ENCODE results near the gene ETFA. TPM values are rescaled to one million over a fixed set of nuclear protein-coding genes. Genes with fewer than 3 reads are reported as not detected.
A peak's percentile ranks its signal among the peaks of the same experiment; 100 is the strongest.

The ETFA gene
- polyA plus RNA-seq, 3 donors: 62.1 to 178 (median 166) TPM

DNA sequence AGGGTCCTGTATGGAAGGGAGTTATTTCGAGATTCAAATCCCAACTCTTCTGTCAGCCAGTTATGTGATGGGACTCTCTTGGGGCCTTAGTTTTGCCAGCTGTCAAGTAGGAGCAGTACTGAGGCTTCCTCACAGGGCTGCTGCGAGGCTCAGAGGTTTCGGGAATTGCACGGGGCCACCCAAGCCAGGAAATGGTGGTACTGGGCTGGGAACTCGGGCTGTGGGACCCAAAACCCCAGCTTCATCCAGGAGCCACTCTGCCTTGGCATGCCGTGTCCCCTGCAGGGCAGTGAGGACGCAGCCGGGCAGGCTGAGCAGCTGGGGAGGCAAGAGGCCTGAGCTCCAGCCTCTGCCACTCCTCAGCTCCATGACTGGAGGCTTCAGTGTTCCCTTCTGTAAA is 118.6 kb downstream of the ETFA start:
- Histone ChIP-seq H3K4me2 (replicated peaks; ENCODE audit: extremely low read depth, low read length, poor library complexity, severe bottlenecking) (no peak overlapping the region), H2AFZ (ENCODE audit: insufficient read depth, low read depth, low read length, poor library complexity, severe bottlenecking) (no peak overlapping the region), H3K9me3 (replicated peaks in 1 of 2; ENCODE audit: control insufficient read depth in 1 of 2, insufficient read depth in 1 of 2, low read length in 2 of 2) (peaks cover 0 to 5% of the 10 kb centered on the region in 2 donors), H4K20me1 (ENCODE audit: insufficient read depth, low read length) (no peaks in the 10 kb centered on the region), H3K27ac (ENCODE audit: low read depth in 1 of 2, low read length in 2 of 2) (no peak overlapping the region), H3K4me1 (ENCODE audit: control insufficient read depth in 1 of 2, insufficient read depth in 2 of 2, low read length in 2 of 2) (peaks cover 17% of the 10 kb centered on the region in 2 donors), H3K4me3 (replicated peaks in 1 of 3; ENCODE audit: low read depth in 2 of 3, low read length in 3 of 3) (no peak overlapping the region), H3K27me3 (ENCODE audit: control insufficient read depth in 2 of 2, insufficient read depth in 2 of 2, low read length in 2 of 2) (peaks cover 6 to 44% of the 10 kb centered on the region in 2 donors), H3K36me3 (replicated peaks in 1 of 2; ENCODE audit: control insufficient read depth in 1 of 2, insufficient read depth in 2 of 2, low read length in 2 of 2) (no peaks in the 10 kb centered on the region), H3K79me2 (ENCODE audit: insufficient read depth, low read length) (no peaks in the 10 kb centered on the region), H3K9ac (ENCODE audit: insufficient read depth, low read length, poor library complexity, severe bottlenecking) (no peak overlapping the region)
- Mint-ChIP-seq H3K9me3 (peaks cover 2 to 9% (median 7%) of the 10 kb centered on the region in 7 donors), H3K27ac (no peak overlapping the region), H3K4me1 (peaks cover 29% of the 10 kb centered on the region), H3K36me3 (no peaks in the 10 kb centered on the region), H3K27me3 (ENCODE audit: low read depth in 3 of 3) (peaks cover 44 to 57% (median 51%) of the 10 kb centered on the region in 3 donors), H3K4me3 (peak overlapping the region in 1 of 2 donors; percentile 65)
- 95% methylated on average over 8 of the region's 8 CpGs for WGBS (ENCODE audit: insufficient coverage)
- DNase-seq: no peak
- intact Hi-C loops (cut with micrococcal nuclease): no loop called here
- TF ChIP-seq, protein P1, sequence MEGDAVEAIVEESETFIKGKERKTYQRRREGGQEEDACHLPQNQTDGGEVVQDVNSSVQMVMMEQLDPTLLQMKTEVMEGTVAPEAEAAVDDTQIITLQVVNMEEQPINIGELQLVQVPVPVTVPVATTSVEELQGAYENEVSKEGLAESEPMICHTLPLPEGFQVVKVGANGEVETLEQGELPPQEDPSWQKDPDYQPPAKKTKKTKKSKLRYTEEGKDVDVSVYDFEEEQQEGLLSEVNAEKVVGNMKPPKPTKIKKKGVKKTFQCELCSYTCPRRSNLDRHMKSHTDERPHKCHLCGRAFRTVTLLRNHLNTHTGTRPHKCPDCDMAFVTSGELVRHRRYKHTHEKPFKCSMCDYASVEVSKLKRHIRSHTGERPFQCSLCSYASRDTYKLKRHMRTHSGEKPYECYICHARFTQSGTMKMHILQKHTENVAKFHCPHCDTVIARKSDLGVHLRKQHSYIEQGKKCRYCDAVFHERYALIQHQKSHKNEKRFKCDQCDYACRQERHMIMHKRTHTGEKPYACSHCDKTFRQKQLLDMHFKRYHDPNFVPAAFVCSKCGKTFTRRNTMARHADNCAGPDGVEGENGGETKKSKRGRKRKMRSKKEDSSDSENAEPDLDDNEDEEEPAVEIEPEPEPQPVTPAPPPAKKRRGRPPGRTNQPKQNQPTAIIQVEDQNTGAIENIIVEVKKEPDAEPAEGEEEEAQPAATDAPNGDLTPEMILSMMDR (IDR thresholded peaks at IDR 0.05): no peak

DNA sequence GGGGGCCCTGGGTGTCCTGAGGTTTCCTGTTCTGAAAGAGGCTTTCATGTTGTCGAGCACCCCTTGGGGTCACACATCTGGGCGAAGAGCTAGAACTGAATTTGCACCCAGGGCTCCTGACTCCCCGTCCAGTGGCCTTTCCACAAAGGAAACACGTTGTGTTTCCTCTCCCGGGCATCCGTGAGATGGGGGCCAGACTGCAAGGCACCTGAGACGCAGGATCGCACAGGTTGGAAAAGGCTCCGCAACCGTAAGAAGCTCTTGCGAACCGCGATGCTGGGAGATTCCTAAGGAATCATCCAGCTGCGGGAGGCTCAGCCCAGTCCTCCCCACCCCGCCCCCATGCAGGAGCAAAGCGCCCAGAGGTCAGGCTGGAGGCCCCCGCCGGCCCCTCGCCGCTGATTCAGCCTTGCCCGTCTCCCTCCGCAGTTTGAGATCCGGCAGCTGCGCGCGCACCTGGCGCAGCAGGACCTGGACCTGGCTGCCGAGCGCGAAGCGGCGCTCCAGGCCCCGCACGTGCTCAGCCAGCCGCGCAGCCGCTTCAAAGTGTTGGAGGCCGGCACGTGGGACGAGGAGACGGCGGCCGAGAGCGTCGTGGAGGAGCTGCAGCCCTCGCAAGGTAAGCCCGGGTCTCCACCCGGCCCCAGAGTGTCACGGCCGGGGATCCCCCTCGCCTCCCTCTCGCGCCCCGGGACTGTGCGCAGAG is 119.6 kb downstream of the ETFA start:
- H4K20me1 ChIP-seq (ENCODE audit: insufficient read depth, low read length): no peaks in the 10 kb centered on the region
- H3K4me1 ChIP-seq (ENCODE audit: control insufficient read depth in 1 of 2, insufficient read depth in 2 of 2, low read length in 2 of 2): peaks cover 14 to 17% of the 10 kb centered on the region in 2 donors
- Mint-ChIP-seq H3K9me3 (peaks cover 2 to 9% (median 8%) of the 10 kb centered on the region in 7 donors), H3K27me3 (ENCODE audit: low read depth in 3 of 3) (peaks cover 47 to 57% (median 48%) of the 10 kb centered on the region in 3 donors), H3K4me3 (peak overlapping the region in 1 of 2 donors; percentile 90), H3K36me3 (no peaks in the 10 kb centered on the region), H3K27ac (no peak overlapping the region), H3K4me1 (peaks cover 24% of the 10 kb centered on the region)
- H3K79me2 ChIP-seq (ENCODE audit: insufficient read depth, low read length): no peaks in the 10 kb centered on the region
- 44% methylated on average over 54 of the region's 55 CpGs for WGBS (ENCODE audit: insufficient coverage)
- H3K9me3 ChIP-seq (replicated peaks in 1 of 2; ENCODE audit: control insufficient read depth in 1 of 2, insufficient read depth in 1 of 2, low read length in 2 of 2): peaks cover 0 to 5% of the 10 kb centered on the region in 2 donors
- H3K9ac ChIP-seq (ENCODE audit: insufficient read depth, low read length, poor library complexity, severe bottlenecking): no peak overlapping the region
- no peak overlapping the region for H2AFZ ChIP-seq (ENCODE audit: insufficient read depth, low read depth, low read length, poor library complexity, severe bottlenecking)
- no peak overlapping the region for H3K27ac ChIP-seq (ENCODE audit: low read depth in 1 of 2, low read length in 2 of 2)
- peak overlapping the region; percentile 56 for H3K4me2 ChIP-seq (replicated peaks; ENCODE audit: extremely low read depth, low read length, poor library complexity, severe bottlenecking)
- intact Hi-C loops (cut with micrococcal nuclease): no loop called here
- TF ChIP-seq, protein P1 (IDR thresholded peaks at IDR 0.05): no peak
- H3K27me3 ChIP-seq (ENCODE audit: control insufficient read depth in 2 of 2, insufficient read depth in 2 of 2, low read length in 2 of 2): peaks cover 6 to 44% of the 10 kb centered on the region in 2 donors
- no peak for DNase-seq
- no peaks in the 10 kb centered on the region for H3K36me3 ChIP-seq (replicated peaks in 1 of 2; ENCODE audit: control insufficient read depth in 1 of 2, insufficient read depth in 2 of 2, low read length in 2 of 2)
- peak overlapping the region in 1 of 3 experiments; percentile 32 for H3K4me3 ChIP-seq (replicated peaks in 1 of 3; ENCODE audit: low read depth in 2 of 3, low read length in 3 of 3)
